Left lung (tissue), 10 donors: Measurements from ENCODE around the gene QSOX2. TPM values are rescaled to one million over a fixed set of nuclear protein-coding genes. Genes with fewer than 3 reads are reported as not detected.

Experiments used
- ATAC-seq: fragments of 200-7000 bp; cut with Tn5 transposase; one replicate; pipeline ENCODE4 v1.9.1; 2020; ENCODE audit warnings: moderate library complexity
- DNase-seq, 4 donors: peaks; one replicate each; pipeline ENCODE4 v3.0.0-alpha.2; 2013 to 2020
- H3K27ac ChIP-seq, 2 donors: fragments of 200-600 bp; sonication (generic) in 1 of 2; one replicate each; pipeline versions ENCODE4 v1.5.0 to v1.8.0; 2020 to 2021
- H3K27me3 ChIP-seq, 2 donors: fragments of 200-600 bp; sonication (generic) in 1 of 2; one replicate each; pipeline versions ENCODE4 v1.5.0 to v1.8.0; 2020 to 2021
- H3K36me3 ChIP-seq, 2 donors: fragments of 200-600 bp; sonication (generic) in 1 of 2; one replicate each; pipeline versions ENCODE4 v1.5.0 to v1.8.0; 2020 to 2021
- H3K4me1 ChIP-seq, 2 donors: fragments of 200-600 bp; one replicate each; pipeline ENCODE4 v1.8.0; 2021
- H3K4me3 ChIP-seq, 2 donors: fragments of 200-600 bp; sonication (generic) in 1 of 2; one replicate each; pipeline versions ENCODE4 v1.5.0 to v1.8.0; 2020 to 2021; ENCODE audit warnings: mild to moderate bottlenecking in 1 of 2
- H3K9me3 ChIP-seq, 2 donors: fragments of 200-600 bp; sonication (generic) in 1 of 2; one replicate each; pipeline versions ENCODE4 v1.5.0 to v1.8.0; 2020 to 2021
- intact Hi-C, 2 donors: fragments of 100-400 bp; cut with DNase I; formaldehyde crosslinking; loops; one replicate each; pipeline versions ENCODE4 v1.11.2 to v1.14.2; 2022
- polyA plus RNA-seq, 6 donors: library from polyadenylated mRNA; unstranded; fragments of 120-200 nt; gene quantifications; one replicate each; pipeline ENCODE4 v1.2.1, GENCODE V29; 2013; ENCODE audit not compliant: insufficient read length in 6 of 6
- total RNA-seq, 2 donors: library from RNA; stranded (reverse); fragmentation: NEBNext Ultra II Directional; extraction: Animal tissue kit (Norgen Biotek cat#: 25700); gene quantifications; one replicate each; pipeline ENCODE4 v1.2.1, GENCODE V29; 2021
- TF ChIP-seq, protein P1 (sequence below), 2 donors: fragments of 200-600 bp; sonication (generic) in 1 of 2; IDR thresholded peaks; one replicate each; pipeline versions ENCODE4 v1.5.0 to v1.8.0; 2021; ENCODE audit warnings: antibody characterized with exemption in 2 of 2
- donor health status: DM: no; HTN: yes; CAD: no.
- donor health status: DM: no; HTN: no; CAD: no.

QSOX2 gene
- total and polyA plus RNA-seq, 8 donors = 9.5 to 15.4 (median 12.0) TPM

DNA sequence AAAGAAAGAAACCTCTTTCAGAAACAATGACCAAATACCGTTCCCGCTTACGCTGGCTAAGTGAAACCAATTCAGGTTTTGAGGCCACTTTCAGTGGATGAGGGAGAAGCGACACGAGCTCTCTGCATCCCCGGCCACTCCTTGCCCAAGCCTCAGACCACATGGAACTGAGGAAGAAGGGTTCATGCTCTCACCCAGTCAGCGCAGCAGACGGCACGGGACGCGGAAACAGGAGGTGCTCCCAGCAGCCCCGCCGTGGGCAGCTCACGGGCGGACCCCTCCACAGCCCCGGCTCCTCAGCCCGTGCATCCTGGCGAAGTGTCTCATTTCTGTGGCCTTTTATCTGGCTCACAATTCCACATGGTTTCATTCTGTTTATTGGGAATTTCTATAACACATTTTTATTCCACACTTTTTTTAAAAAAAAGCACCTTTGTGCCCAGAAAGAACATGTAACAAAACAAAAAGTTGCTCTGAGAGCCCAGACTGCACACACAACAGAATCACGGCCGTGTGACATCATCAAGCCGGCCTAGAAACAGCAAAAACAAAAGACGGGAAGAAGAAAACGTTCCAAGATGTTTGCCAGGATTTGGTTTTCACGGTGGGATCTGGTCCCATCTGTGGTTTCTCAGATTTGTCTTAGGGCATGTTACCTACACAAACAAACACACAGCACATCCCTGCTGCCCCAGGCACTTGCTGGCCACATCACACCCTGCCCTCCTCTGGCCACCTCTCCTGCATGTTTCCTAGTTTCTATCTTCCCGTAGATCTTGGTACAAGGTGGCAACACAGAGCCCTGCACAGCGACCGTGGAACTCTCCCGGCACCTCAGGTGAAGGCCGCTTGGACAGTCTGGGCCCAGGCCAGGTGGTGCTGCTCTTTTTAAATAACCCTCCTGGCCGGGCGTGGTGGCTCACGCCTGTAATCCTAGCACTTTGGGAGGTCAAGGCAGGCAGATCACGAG is 16.2 kb downstream of the QSOX2 start:
- H3K27me3 ChIP-seq = no peaks in the 10 kb centered on the region
- DNase-seq (peak in 1 of 4 donors; percentile 70), ATAC-seq (no peak)
- TF ChIP-seq, protein P1, sequence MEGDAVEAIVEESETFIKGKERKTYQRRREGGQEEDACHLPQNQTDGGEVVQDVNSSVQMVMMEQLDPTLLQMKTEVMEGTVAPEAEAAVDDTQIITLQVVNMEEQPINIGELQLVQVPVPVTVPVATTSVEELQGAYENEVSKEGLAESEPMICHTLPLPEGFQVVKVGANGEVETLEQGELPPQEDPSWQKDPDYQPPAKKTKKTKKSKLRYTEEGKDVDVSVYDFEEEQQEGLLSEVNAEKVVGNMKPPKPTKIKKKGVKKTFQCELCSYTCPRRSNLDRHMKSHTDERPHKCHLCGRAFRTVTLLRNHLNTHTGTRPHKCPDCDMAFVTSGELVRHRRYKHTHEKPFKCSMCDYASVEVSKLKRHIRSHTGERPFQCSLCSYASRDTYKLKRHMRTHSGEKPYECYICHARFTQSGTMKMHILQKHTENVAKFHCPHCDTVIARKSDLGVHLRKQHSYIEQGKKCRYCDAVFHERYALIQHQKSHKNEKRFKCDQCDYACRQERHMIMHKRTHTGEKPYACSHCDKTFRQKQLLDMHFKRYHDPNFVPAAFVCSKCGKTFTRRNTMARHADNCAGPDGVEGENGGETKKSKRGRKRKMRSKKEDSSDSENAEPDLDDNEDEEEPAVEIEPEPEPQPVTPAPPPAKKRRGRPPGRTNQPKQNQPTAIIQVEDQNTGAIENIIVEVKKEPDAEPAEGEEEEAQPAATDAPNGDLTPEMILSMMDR (IDR thresholded peaks at IDR 0.05) = no peak
- H3K4me3 ChIP-seq = no peak overlapping the region
- peaks cover 0 to 15% of the 10 kb centered on the region in 2 donors for H3K36me3 ChIP-seq
- intact Hi-C loops = no loop called here
- peaks cover 0 to 19% of the 10 kb centered on the region in 2 donors for H3K4me1 ChIP-seq
- H3K27ac ChIP-seq = no peak overlapping the region
- H3K9me3 ChIP-seq = no peaks in the 10 kb centered on the region

DNA sequence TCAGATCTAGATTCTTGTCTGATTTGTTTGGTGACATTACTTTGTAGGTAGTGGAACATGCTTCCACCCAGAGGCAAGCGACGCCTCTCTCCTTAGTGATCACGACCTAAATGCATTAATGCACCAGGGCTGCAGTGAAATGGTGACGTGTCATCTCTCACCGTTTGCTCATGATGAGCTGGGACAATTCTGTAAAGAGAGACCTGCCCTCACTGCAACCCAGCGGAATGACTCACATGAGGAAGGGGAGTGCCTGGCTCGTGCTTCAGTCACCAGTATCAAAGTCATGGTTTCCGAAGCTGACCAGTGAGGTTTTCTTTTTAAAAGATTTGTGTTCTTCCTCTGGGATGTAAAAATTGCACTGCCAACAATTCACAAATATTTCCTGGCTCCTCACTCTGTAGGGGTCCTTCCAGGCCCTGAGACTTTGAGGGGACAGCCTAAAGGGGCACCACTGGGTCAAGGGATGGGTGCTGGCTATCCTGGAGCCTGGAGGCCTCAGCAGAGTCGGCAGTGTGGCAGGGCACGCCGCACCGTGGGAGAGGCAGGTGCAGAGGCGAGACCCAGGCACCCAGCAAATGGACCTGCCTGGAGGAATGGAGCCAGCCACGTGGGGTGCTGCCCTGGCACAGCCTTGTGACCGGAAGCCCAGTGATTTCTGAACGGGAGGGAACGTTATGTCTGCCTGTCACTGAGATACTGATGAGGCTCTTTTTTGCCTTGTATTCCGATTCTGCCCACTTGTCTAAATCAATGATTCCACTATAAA is 17.3 kb downstream of the QSOX2 start:
- intact Hi-C loops = no loop called here
- no peaks in the 10 kb centered on the region for H3K9me3 ChIP-seq
- H3K4me3 ChIP-seq = no peak overlapping the region
- no peaks in the 10 kb centered on the region for H3K27me3 ChIP-seq
- DNase-seq (peak in 1 of 4 donors; percentile 43), ATAC-seq (no peak)
- H3K36me3 ChIP-seq = peaks cover 0 to 25% of the 10 kb centered on the region in 2 donors
- no peak overlapping the region for H3K27ac ChIP-seq
- H3K4me1 ChIP-seq = peaks cover 0 to 19% of the 10 kb centered on the region in 2 donors
- TF ChIP-seq, protein P1 (IDR thresholded peaks at IDR 0.05) = no peak

DNA sequence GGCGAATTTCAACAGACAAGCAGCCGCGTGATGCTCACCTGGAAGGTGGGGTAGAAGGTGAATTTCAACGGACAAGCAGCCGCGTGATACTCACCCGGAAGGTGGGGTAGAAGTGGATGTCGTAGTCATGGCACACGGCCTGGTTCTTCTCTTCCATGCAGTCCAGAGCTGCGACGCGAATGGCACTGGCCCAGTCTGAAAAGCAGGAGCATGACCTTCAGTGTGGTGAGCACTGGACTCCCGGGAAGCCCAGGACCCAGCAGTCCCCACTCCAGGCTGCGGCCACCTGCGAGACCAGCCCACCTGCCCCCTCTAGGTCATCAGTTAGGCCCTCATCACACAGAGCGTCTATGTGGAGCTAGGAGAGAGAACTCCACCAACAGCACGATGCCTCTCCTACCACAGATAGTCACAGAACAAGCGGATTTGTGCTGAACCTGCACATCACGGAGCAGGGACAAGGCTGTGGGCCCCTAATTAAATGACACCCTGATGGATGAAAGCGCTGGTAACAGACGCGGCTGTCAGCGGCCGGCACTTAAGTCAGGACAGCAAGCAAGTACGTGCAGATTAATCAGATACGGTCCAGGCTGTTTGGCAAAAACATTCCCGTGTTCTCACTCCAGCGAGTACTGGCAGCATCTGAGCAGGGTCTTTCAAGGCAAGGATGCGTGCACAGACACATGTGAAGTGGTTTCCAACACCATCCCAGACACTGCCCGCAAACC is 18.8 kb downstream of the QSOX2 start:
- TF ChIP-seq, protein P1 (IDR thresholded peaks at IDR 0.05) = no peak
- H3K9me3 ChIP-seq = no peaks in the 10 kb centered on the region
- H3K4me3 ChIP-seq = no peak overlapping the region
- DNase-seq (peak in 1 of 4 donors; percentile 52), ATAC-seq (no peak)
- no peak overlapping the region for H3K27ac ChIP-seq
- H3K27me3 ChIP-seq = no peaks in the 10 kb centered on the region
- H3K4me1 ChIP-seq = peaks cover 0 to 6% of the 10 kb centered on the region in 2 donors
- H3K36me3 ChIP-seq = peaks cover 0 to 40% of the 10 kb centered on the region in 2 donors
- intact Hi-C loops = no loop called here

DNA sequence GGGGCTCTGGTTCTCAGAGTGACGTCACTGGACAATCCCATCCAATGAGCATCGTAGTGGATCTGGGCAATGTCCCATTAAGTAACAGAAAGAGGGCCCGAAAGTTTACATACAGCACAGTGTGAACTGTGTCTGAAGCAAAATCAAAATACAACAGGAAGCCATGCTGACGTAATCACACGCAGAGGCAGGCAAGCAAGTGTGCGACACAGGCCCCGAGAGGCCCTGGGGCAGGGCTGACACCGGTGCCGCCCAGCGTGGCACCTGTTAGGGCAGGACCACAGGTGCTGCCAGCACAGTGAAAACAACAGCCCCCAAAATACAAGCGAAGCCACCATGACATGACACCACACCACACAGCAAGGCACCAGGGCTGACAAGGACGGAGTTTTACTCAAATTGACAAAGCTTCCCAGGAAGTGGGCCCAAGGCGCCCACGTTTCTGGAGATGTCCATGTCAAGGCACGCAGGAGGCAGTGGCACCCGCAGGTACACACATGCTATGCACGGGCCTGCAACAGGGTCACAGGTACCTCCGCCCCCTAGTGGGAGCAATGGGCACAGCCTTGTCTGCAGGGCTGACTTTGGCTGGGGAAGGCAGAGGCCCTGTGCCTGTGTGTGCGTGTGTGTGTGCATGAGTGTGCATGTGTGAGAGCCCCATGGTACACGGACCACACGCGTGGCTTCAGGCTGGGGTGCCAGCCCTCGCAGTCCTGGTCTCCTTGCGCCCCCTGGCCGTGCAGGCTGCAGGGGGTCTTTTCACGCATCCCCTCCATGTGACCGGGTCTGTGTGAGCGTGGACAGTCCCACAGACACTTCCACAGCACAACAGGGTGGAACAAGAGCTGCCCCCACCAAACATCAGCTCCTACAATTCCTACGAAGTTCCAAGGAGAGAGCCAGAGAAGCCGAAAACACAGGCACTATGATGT is 19.6 kb downstream of the QSOX2 start:
- TF ChIP-seq, protein P1 (IDR thresholded peaks at IDR 0.05) = peak; percentile 77 to 80
- peaks cover 0 to 6% of the 10 kb centered on the region in 2 donors for H3K4me1 ChIP-seq
- no peaks in the 10 kb centered on the region for H3K9me3 ChIP-seq
- no peaks in the 10 kb centered on the region for H3K27me3 ChIP-seq
- H3K27ac ChIP-seq = no peak overlapping the region
- intact Hi-C loops = no loop called here
- peaks cover 0 to 48% of the 10 kb centered on the region in 2 donors for H3K36me3 ChIP-seq
- peak in 3 of 4 donors; percentile 36 to 85 (median 43) for DNase-seq
- peak; percentile 92 for ATAC-seq
- no peak overlapping the region for H3K4me3 ChIP-seq
